Smooth muscle cell (in vitro differentiated cells): ENCODE measurements around the gene HTT. TPM values are rescaled to one million over a fixed set of nuclear protein-coding genes. Genes with fewer than 3 reads are reported as not detected.

Experiments used
- DNase-seq: peaks from one replicate; lab custom pipeline; 2025; ENCODE audit not compliant: unreplicated experiment; lab: John Stamatoyannopoulos, UW
- H2AFZ ChIP-seq: fragments of 200-600 bp; sonication (generic); 2 replicates; pipeline ENCODE4 v1.6.0; 2016; ENCODE audit warnings: antibody characterized with exemption, low read depth, mild to moderate bottlenecking
- H3F3A ChIP-seq: fragments of 200-600 bp; sonication (generic); 2 replicates; pipeline ENCODE4 v1.6.0; 2017; ENCODE audit warnings: antibody characterized with exemption, low read depth
- H3K27ac ChIP-seq: fragments of 200-600 bp; sonication (generic); 2 replicates; pipeline ENCODE4 v1.5.1; 2016; ENCODE audit warnings: low read depth, mild to moderate bottlenecking
- H3K27me3 ChIP-seq: fragments of 200-600 bp; sonication (generic); 2 replicates; pipeline ENCODE4 v1.6.1; 2016; ENCODE audit warnings: low read depth, mild to moderate bottlenecking
- H3K36me3 ChIP-seq: fragments of 200-600 bp; sonication (generic); 2 replicates; pipeline ENCODE4 v1.5.1; 2016; ENCODE audit warnings: low read depth
- H3K4me1 ChIP-seq: fragments of 200-600 bp; sonication (generic); 2 replicates; pipeline ENCODE4 v1.5.1; 2016; ENCODE audit warnings: low read depth
- H3K4me2 ChIP-seq: fragments of 200-600 bp; sonication (generic); 2 replicates; pipeline ENCODE4 v1.6.0; 2016; ENCODE audit warnings: mild to moderate bottlenecking
- H3K4me3 ChIP-seq: fragments of 200-600 bp; sonication (generic); 2 replicates; pipeline ENCODE4 v1.5.1; 2016; ENCODE audit warnings: mild to moderate bottlenecking
- H3K79me2 ChIP-seq: fragments of 200-600 bp; sonication (generic); 2 replicates; pipeline ENCODE4 v1.6.0; 2016; ENCODE audit warnings: low read depth, mild to moderate bottlenecking
- H3K9ac ChIP-seq: fragments of 200-600 bp; sonication (generic); 2 replicates; pipeline ENCODE4 v1.6.0; 2016; ENCODE audit warnings: low read depth
- H3K9me3 ChIP-seq: fragments of 200-600 bp; sonication (generic); replicated peaks from 2 replicates; pipeline ENCODE4 v1.5.1; 2016; ENCODE audit warnings: low read depth
- H4K20me1 ChIP-seq: fragments of 200-600 bp; sonication (generic); 2 replicates; pipeline ENCODE4 v1.6.0; 2016; ENCODE audit warnings: low read depth
- CTCF ChIP-seq: fragments of 200-600 bp; sonication (generic); IDR thresholded peaks from 2 replicates; pipeline ENCODE4 v1.5.1; 2017; ENCODE audit warnings: borderline replicate concordance, mild to moderate bottlenecking, antibody characterized with exemption; ENCODE audit not compliant: insufficient read depth, poor library complexity, severe bottlenecking
- WGBS: methylation state at CpG from one replicate; pipeline ENCODE4 v1.1.7; 2016; ENCODE audit warnings: low lambda C conversion rate; 5-methylcytosine and 5-hydroxymethylcytosine counted together
- polyA plus RNA-seq: library from polyadenylated mRNA; unstranded; fragments of >200 nt; fragmentation: Nextera tagmentation; extraction: Ambion mirVana; gene quantifications from 2 replicates; pipeline ENCODE4 v1.2.1, GENCODE V29; 2016
- total RNA-seq: library from RNA; depleted of rRNA; stranded (reverse); fragments of >200 nt; gene quantifications from 2 replicates; pipeline ENCODE4 v1.2.3, GENCODE V29; 2014

The HTT gene
- total and polyA plus RNA-seq, 2 experiments from 2014 or later = 7.1 to 16.4 TPM

- Histone ChIP-seq H3K4me2 (no peak overlapping the region), H3K9me3 (no peaks in the 10 kb centered on the region), H3K27me3 (no peaks in the 10 kb centered on the region), H3K79me2 (no peaks in the 10 kb centered on the region), H4K20me1 (no peaks in the 10 kb centered on the region), H3K27ac (no peak overlapping the region), H2AFZ (no peak overlapping the region), H3K9ac (no peak overlapping the region), H3K36me3 (no peaks in the 10 kb centered on the region), H3F3A (no peaks in the 10 kb centered on the region), H3K4me1 (no peaks in the 10 kb centered on the region), H3K4me3 (no peak overlapping the region)
- WGBS = 88% methylated on average over 6 of the region's 6 CpGs
- no peak for DNase-seq
- TF ChIP-seq CTCF = no peak
These were observed 209.0 kb downstream of the HTT start for GRCh38 chr4:3283483-3283882.

GRCh38 chr4:3283916-3284315 lies 209.4 kb downstream of the HTT start:
- no peak overlapping the region for H3K4me2 ChIP-seq
- H3K4me1 ChIP-seq = no peaks in the 10 kb centered on the region
- no peak for DNase-seq
- TF ChIP-seq CTCF = no peak
- no peak overlapping the region for H2AFZ ChIP-seq
- H3K36me3 ChIP-seq = no peaks in the 10 kb centered on the region
- WGBS = 96% methylated on average over 13 of the region's 13 CpGs
- H3K9me3 ChIP-seq = no peaks in the 10 kb centered on the region
- no peaks in the 10 kb centered on the region for H4K20me1 ChIP-seq
- H3K9ac ChIP-seq = no peak overlapping the region
- no peaks in the 10 kb centered on the region for H3F3A ChIP-seq
- H3K79me2 ChIP-seq = no peaks in the 10 kb centered on the region
- no peaks in the 10 kb centered on the region for H3K27me3 ChIP-seq
- H3K27ac ChIP-seq = no peak overlapping the region
- H3K4me3 ChIP-seq = no peak overlapping the region

GRCh38 chr4:3284734-3285557 lies 210.5 kb downstream of the HTT start:
- Histone ChIP-seq H3K9me3 (no peaks in the 10 kb centered on the region), H3K27ac (no peak overlapping the region), H3K4me1 (no peaks in the 10 kb centered on the region), H3K4me2 (no peak overlapping the region), H3K9ac (no peak overlapping the region), H3K27me3 (no peaks in the 10 kb centered on the region), H3K4me3 (no peak overlapping the region), H3F3A (no peaks in the 10 kb centered on the region), H2AFZ (no peak overlapping the region), H3K36me3 (no peaks in the 10 kb centered on the region), H3K79me2 (no peaks in the 10 kb centered on the region), H4K20me1 (no peaks in the 10 kb centered on the region)
- whole genome bisulfite sequencing = 94% methylated on average over 23 of the region's 24 CpGs
- no peak for DNase-seq
- TF ChIP-seq CTCF = no peak
